ENCODE data around the gene KLHL17.

The KLHL17 gene

GRCh38 chr1:956636-957035 lies 3.7 kb upstream of the KLHL17 start:
- no peak overlapping the region for H4K91ac ChIP-seq (ENCODE audit: low read depth, low read length)
- H2AK5ac ChIP-seq (ENCODE audit: low read length): no peak overlapping the region
- peaks cover 57 to 60% of the 10 kb centered on the region in 2 experiments for H3K36me3 ChIP-seq (ENCODE audit: control insufficient read depth in 1 of 2, insufficient read depth in 2 of 2, low read length in 2 of 2)
- H4K12ac ChIP-seq (ENCODE audit: low read depth, low read length): no peak overlapping the region
- no peak overlapping the region for H3K18ac ChIP-seq (ENCODE audit: low read length)
- H2BK12ac ChIP-seq (ENCODE audit: low read length): no peak overlapping the region
- no peak overlapping the region for H3K4me2 ChIP-seq (ENCODE audit: low read length)
- no peak overlapping the region for H3K4ac ChIP-seq (ENCODE audit: low read depth, low read length)
- no peak overlapping the region for H3K14ac ChIP-seq (ENCODE audit: low read length)
- WGBS (ENCODE audit: extremely low coverage, insufficient coverage, insufficient read length): no CpG with 5 or more reads among the region's 11 CpGs
- H3K27ac ChIP-seq (ENCODE audit: low read depth, low read length): no peak overlapping the region
- H2AFZ ChIP-seq (ENCODE audit: insufficient read depth, low read length, poor library complexity): no peak overlapping the region
- H3K4me1 ChIP-seq (ENCODE audit: control insufficient read depth in 1 of 2, insufficient read depth in 2 of 2, low read length in 2 of 2): peaks cover 5 to 15% of the 10 kb centered on the region in 2 experiments
- peaks cover 5% of the 10 kb centered on the region for H3K79me2 ChIP-seq (ENCODE audit: control insufficient read depth, insufficient read depth, low read length, poor library complexity)
- H2BK5ac ChIP-seq (ENCODE audit: low read depth, low read length, poor library complexity): no peak overlapping the region
- H2BK120ac ChIP-seq (ENCODE audit: insufficient read depth, low read length, poor library complexity): no peak overlapping the region
- DNase-seq: no peak
- no peak overlapping the region for H3K4me3 ChIP-seq (ENCODE audit: low read depth, low read length)
- H3K23ac ChIP-seq (ENCODE audit: low read length): no peak overlapping the region
- H3K27me3 ChIP-seq (ENCODE audit: insufficient read depth, low read length): peaks cover 3% of the 10 kb centered on the region
- H4K8ac ChIP-seq (ENCODE audit: low read depth, low read length): no peak overlapping the region
- H3K79me1 ChIP-seq (ENCODE audit: low read length): peaks cover 10% of the 10 kb centered on the region
- H3K9ac ChIP-seq (ENCODE audit: low read length): no peak overlapping the region
- peaks cover 3% of the 10 kb centered on the region for H3K9me3 ChIP-seq (ENCODE audit: insufficient read depth, low read depth, low read length)

DNA sequence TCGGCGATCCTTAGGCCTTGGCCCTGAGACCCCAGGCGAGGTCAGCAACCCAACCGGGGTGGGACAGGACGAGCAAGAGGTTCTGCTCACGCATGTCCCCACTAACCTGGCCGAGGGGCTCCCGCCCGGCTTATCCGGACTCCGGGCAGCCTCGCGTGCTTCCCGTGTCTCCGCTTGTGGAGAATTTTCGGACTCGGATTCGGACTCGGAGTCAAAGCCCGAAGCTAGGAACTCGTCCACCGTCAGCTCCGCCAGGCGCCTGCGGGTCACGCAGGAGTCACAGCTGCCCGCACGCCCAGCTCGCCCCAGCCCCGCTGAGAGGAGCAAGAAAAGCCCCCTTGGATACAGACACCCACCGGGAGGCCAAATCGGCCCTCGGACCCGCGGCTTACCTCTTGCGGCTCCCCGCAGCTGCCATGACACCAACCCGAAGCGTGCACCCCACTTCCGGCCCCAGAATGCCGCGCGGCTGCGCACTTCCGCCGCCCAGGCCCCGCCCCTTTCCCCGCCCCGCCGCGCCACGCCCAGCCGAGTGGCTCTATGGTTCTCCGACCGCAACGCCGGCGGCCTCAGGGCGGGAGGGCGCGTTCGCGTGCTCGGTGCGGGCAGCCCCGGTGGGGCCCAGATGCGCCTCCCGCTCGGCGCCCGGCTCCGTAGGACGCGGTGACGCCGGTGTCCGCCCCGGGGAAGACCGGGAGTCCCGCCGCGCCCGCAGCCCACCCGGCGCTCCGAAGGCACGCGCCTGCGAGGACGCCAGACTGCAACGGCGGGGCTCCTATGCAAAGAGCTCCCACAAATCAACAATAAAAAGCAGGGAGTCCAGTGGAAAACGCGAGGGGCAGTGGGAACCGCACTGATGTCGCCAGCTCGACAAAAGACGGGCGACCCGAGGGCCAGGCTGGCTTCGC lies 1.3 kb upstream of the KLHL17 start, which contains the start of gene NOC2L:
Gene NOC2L, minus strand, starts transcription at position 434 of the 908 bp plus-strand sequence. Its CDS starts 16 bp downstream, at position 418.
- peak within 1 kb of the TSS; percentile 90 for H4K8ac ChIP-seq (ENCODE audit: low read depth, low read length)
- peaks cover 5% of the 10 kb centered on the region for H3K79me2 ChIP-seq (ENCODE audit: control insufficient read depth, insufficient read depth, low read length, poor library complexity)
- H3K36me3 ChIP-seq (ENCODE audit: control insufficient read depth in 1 of 2, insufficient read depth in 2 of 2, low read length in 2 of 2): peaks cover 54 to 59% of the 10 kb centered on the region in 2 experiments
- H3K23ac ChIP-seq (ENCODE audit: low read length): no peak within 1 kb of the TSS
- peaks cover 5 to 15% of the 10 kb centered on the region in 2 experiments for H3K4me1 ChIP-seq (ENCODE audit: control insufficient read depth in 1 of 2, insufficient read depth in 2 of 2, low read length in 2 of 2)
- H3K27ac ChIP-seq (ENCODE audit: low read depth, low read length): no peak within 1 kb of the TSS
- peak within 1 kb of the TSS; percentile 44 for H2BK120ac ChIP-seq (ENCODE audit: insufficient read depth, low read length, poor library complexity)
- peak within 1 kb of the TSS; percentile 84 for H4K91ac ChIP-seq (ENCODE audit: low read depth, low read length)
- peaks cover 4% of the 10 kb centered on the region for H3K9me3 ChIP-seq (ENCODE audit: insufficient read depth, low read depth, low read length)
- peak within 1 kb of the TSS; percentile 67 for H4K12ac ChIP-seq (ENCODE audit: low read depth, low read length)
- peak within 1 kb of the TSS; percentile 51 for H2BK12ac ChIP-seq (ENCODE audit: low read length)
- DNase-seq: peak; percentile 85 to 90
- peak within 1 kb of the TSS; percentile 69 for H3K18ac ChIP-seq (ENCODE audit: low read length)
- H3K4me3 ChIP-seq (ENCODE audit: low read depth, low read length): peak within 1 kb of the TSS; percentile 98
- peak within 1 kb of the TSS; percentile 99 for H3K9ac ChIP-seq (ENCODE audit: low read length)
- H3K4ac ChIP-seq (ENCODE audit: low read depth, low read length): peak within 1 kb of the TSS; percentile 95
- H3K79me1 ChIP-seq (ENCODE audit: low read length): peaks cover 10% of the 10 kb centered on the region
- whole genome bisulfite sequencing (ENCODE audit: extremely low coverage, insufficient coverage, insufficient read length): no CpG with 5 or more reads among the region's 101 CpGs
- peaks cover 3% of the 10 kb centered on the region for H3K27me3 ChIP-seq (ENCODE audit: insufficient read depth, low read length)
- peak within 1 kb of the TSS; percentile 80 for H3K14ac ChIP-seq (ENCODE audit: low read length)
- peak within 1 kb of the TSS; percentile 36 for H2AK5ac ChIP-seq (ENCODE audit: low read length)
- peak within 1 kb of the TSS; percentile 45 for H2BK5ac ChIP-seq (ENCODE audit: low read depth, low read length, poor library complexity)
- H3K4me2 ChIP-seq (ENCODE audit: low read length): peak within 1 kb of the TSS; percentile 98
- peak within 1 kb of the TSS; percentile 77 for H2AFZ ChIP-seq (ENCODE audit: insufficient read depth, low read length, poor library complexity)

DNA sequence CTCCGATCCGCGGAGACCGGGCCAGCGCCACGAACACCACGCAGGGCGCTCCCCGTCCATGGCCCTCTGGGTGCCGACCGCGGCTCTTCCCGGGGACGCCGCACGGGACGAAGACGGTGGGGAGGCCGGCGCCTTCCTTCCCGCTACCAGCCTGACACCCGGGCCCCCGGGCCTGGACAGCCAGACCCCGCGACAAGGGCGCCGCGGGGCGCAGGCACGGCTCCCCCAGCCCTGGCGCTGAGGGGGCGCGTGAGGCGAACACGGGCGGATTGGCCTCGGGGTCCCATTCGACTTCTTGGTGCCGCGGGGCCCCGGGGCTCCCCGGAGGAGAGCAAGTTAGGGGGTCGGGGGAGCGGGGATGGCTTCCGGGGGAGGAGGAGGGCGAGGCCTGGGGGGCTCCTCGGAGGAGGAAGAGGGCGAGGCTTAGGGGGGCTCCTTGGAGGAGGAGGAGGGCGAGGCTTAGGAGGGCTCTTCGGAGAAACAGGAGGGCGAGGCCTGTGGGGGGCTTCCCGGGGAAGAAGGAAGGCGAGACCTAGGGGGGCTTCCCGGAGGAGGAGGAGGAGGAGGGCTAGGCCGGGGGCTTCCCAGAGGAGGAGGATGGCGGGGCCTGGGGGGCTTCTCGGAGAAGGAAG lies 537 bp upstream of the KLHL17 start:
- H3K9ac ChIP-seq (ENCODE audit: low read length): no peak overlapping the region
- no peak overlapping the region for H3K23ac ChIP-seq (ENCODE audit: low read length)
- H2AFZ ChIP-seq (ENCODE audit: insufficient read depth, low read length, poor library complexity): no peak overlapping the region
- H3K27me3 ChIP-seq (ENCODE audit: insufficient read depth, low read length): peaks cover 3% of the 10 kb centered on the region
- H3K79me1 ChIP-seq (ENCODE audit: low read length): peaks cover 10% of the 10 kb centered on the region
- peaks cover 47 to 54% of the 10 kb centered on the region in 2 experiments for H3K36me3 ChIP-seq (ENCODE audit: control insufficient read depth in 1 of 2, insufficient read depth in 2 of 2, low read length in 2 of 2)
- H3K18ac ChIP-seq (ENCODE audit: low read length): peak overlapping the region; percentile 23
- H3K9me3 ChIP-seq (ENCODE audit: insufficient read depth, low read depth, low read length): peaks cover 4% of the 10 kb centered on the region
- peak overlapping the region; percentile 41 for H3K14ac ChIP-seq (ENCODE audit: low read length)
- WGBS (ENCODE audit: extremely low coverage, insufficient coverage, insufficient read length): no CpG with 5 or more reads among the region's 57 CpGs
- H4K12ac ChIP-seq (ENCODE audit: low read depth, low read length): no peak overlapping the region
- peak overlapping the region; percentile 96 for H3K4me3 ChIP-seq (ENCODE audit: low read depth, low read length)
- peak overlapping the region; percentile 88 for H3K4me2 ChIP-seq (ENCODE audit: low read length)
- H2BK5ac ChIP-seq (ENCODE audit: low read depth, low read length, poor library complexity): no peak overlapping the region
- H2BK120ac ChIP-seq (ENCODE audit: insufficient read depth, low read length, poor library complexity): peak overlapping the region; percentile 43
- peak in 1 of 2 donors; percentile 33 for DNase-seq
- peak overlapping the region; percentile 5 for H2AK5ac ChIP-seq (ENCODE audit: low read length)
- H3K4me1 ChIP-seq (ENCODE audit: control insufficient read depth in 1 of 2, insufficient read depth in 2 of 2, low read length in 2 of 2): peaks cover 5 to 15% of the 10 kb centered on the region in 2 experiments
- H2BK12ac ChIP-seq (ENCODE audit: low read length): peak overlapping the region; percentile 51
- H3K79me2 ChIP-seq (ENCODE audit: control insufficient read depth, insufficient read depth, low read length, poor library complexity): peaks cover 5% of the 10 kb centered on the region
- no peak overlapping the region for H3K4ac ChIP-seq (ENCODE audit: low read depth, low read length)
- H3K27ac ChIP-seq (ENCODE audit: low read depth, low read length): no peak overlapping the region
- H4K91ac ChIP-seq (ENCODE audit: low read depth, low read length): peak overlapping the region; percentile 84
- H4K8ac ChIP-seq (ENCODE audit: low read depth, low read length): peak overlapping the region; percentile 85

- peak; percentile 46 to 71 for DNase-seq
- H2BK120ac ChIP-seq (ENCODE audit: insufficient read depth, low read length, poor library complexity): no peak overlapping the region
- H3K4ac ChIP-seq (ENCODE audit: low read depth, low read length): no peak overlapping the region
- H4K8ac ChIP-seq (ENCODE audit: low read depth, low read length): peak overlapping the region; percentile 50
- H3K9me3 ChIP-seq (ENCODE audit: insufficient read depth, low read depth, low read length): peaks cover 4% of the 10 kb centered on the region
- peak overlapping the region; percentile 5 for H3K9ac ChIP-seq (ENCODE audit: low read length)
- H3K14ac ChIP-seq (ENCODE audit: low read length): peak overlapping the region; percentile 37
- H2BK12ac ChIP-seq (ENCODE audit: low read length): no peak overlapping the region
- no peak overlapping the region for H3K23ac ChIP-seq (ENCODE audit: low read length)
- peaks cover 36 to 47% of the 10 kb centered on the region in 2 experiments for H3K36me3 ChIP-seq (ENCODE audit: control insufficient read depth in 1 of 2, insufficient read depth in 2 of 2, low read length in 2 of 2)
- no peak overlapping the region for H2AK5ac ChIP-seq (ENCODE audit: low read length)
- peak overlapping the region; percentile 68 for H4K91ac ChIP-seq (ENCODE audit: low read depth, low read length)
- H4K12ac ChIP-seq (ENCODE audit: low read depth, low read length): peak overlapping the region; percentile 51
- H3K18ac ChIP-seq (ENCODE audit: low read length): peak overlapping the region; percentile 47
- H3K79me1 ChIP-seq (ENCODE audit: low read length): peaks cover 10% of the 10 kb centered on the region
- no peak overlapping the region for H2BK5ac ChIP-seq (ENCODE audit: low read depth, low read length, poor library complexity)
- WGBS (ENCODE audit: extremely low coverage, insufficient coverage, insufficient read length): no CpG with 5 or more reads among the region's 56 CpGs
- peak overlapping the region; percentile 96 for H3K4me3 ChIP-seq (ENCODE audit: low read depth, low read length)
- H3K79me2 ChIP-seq (ENCODE audit: control insufficient read depth, insufficient read depth, low read length, poor library complexity): peaks cover 5% of the 10 kb centered on the region
- H3K4me2 ChIP-seq (ENCODE audit: low read length): peak overlapping the region; percentile 88
- H3K4me1 ChIP-seq (ENCODE audit: control insufficient read depth in 1 of 2, insufficient read depth in 2 of 2, low read length in 2 of 2): peaks cover 10 to 21% of the 10 kb centered on the region in 2 experiments
- no peak overlapping the region for H3K27ac ChIP-seq (ENCODE audit: low read depth, low read length)
- H3K27me3 ChIP-seq (ENCODE audit: insufficient read depth, low read length): peaks cover 3% of the 10 kb centered on the region
- peak overlapping the region; percentile 67 for H2AFZ ChIP-seq (ENCODE audit: insufficient read depth, low read length, poor library complexity)
Observed at GRCh38 chr1:961132-961669, 817 bp downstream of the KLHL17 start.

Data from trophoblast cell (in vitro differentiated cells and primary cell).